Cardiac septum (tissue), 1 donor: ENCODE data around the gene MSN. TPM values are rescaled to one million over a fixed set of nuclear protein-coding genes. Genes with fewer than 3 reads are reported as not detected.

Experiments used
- DNase-seq: peaks from one replicate; pipeline ENCODE4 v3.0.0-alpha.2; 2020; ENCODE audit warnings: low spot score
- intact Hi-C: fragments of 100-400 bp; cut with DNase I; formaldehyde crosslinking; loops from one replicate; pipeline ENCODE4 v1.14.0; 2022
- total RNA-seq: library from RNA; stranded (reverse); fragmentation: NEBNext Ultra II Directional; extraction: Animal tissue kit (Norgen Biotek cat#: 25700); gene quantifications from one replicate; pipeline ENCODE4 v1.2.1, GENCODE V29; 2021
- donor health status: DM: no; HTN: no; CAD: no.

Gene MSN
- total RNA-seq, 1 donor from 2014 or later = 177 TPM

DNA sequence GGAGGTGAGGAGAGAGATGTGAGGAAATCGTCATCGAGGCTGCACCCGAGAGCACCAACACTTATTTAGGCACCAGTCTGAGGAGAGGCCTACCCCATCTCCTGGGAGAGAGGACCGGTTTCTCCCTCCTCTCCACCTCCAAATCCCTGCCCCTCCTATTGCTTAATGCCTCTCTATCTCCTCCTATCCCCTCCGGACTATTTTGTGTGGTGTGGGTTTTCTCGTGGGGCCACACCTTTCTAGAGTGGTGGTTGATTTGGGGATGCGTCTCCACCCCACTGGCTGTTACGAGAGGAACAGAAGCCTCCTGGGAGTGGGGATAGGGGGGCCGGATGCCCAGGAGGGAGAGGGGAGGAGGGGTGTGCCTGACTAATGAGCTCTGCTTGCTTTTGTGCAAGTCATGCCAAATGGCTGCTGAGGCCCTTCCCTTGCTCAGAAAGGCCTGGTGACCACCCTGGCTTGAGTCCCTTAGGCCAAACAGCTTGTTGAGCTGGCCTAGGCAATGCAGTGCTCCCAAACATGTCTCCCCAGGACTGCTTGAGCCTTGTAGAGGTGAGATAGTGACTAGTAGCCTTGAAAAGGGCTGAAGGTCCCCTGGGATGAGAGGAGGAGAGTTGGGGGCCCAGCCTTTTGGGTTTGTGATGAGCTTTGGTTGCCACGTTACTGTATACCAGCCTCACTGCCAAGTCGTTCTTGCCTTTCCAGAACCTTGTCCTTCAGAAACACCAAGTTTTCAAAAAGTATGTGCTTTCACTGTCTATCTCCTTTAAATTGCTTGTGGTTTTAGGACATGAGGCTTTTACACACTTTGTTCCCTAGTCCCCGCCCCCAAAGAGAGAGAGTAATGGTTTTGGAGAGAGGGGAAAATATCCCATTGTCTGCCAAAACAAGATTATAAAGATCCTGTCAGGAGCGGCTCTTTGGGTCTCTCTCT, 1.2 kb downstream of the MSN start:
- intact Hi-C loops = loop anchor here (2.0 kb wide), 2 partner anchors 24 to 72 kb away; no protein-coding TSS in a partner anchor
- peak; percentile 93 for DNase-seq

DNA sequence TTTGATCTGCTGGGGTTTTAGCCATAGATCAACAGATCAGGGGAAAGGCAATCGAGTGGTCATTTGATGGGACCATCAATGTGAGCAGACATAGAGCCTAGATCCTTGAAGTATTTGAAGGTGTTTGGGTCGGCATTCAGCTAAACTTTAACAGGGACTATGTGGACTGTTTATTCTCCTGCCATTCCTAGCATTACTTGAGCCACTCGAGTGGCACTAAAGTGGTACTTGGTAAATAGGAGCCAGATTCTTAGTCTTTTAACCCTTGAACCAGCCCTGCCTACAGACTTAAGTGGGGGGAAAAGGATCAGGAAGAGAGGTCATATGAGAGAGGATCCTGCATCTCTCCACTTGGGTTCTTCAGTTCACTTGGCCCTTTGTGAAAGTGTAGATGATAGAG, 3.8 kb downstream of the MSN start:
- DNase-seq = no peak
- intact Hi-C loops = loop anchor here (5.0 kb wide), 1 partner anchor 36 kb away; no protein-coding TSS in a partner anchor

- DNase-seq = no peak
- intact Hi-C loops = loop anchor here (5.0 kb wide), 1 partner anchor 35 kb away; no protein-coding TSS in a partner anchor
Measured at GRCh38 chrX:65671966-65672365, 4.5 kb downstream of the MSN start.

DNA sequence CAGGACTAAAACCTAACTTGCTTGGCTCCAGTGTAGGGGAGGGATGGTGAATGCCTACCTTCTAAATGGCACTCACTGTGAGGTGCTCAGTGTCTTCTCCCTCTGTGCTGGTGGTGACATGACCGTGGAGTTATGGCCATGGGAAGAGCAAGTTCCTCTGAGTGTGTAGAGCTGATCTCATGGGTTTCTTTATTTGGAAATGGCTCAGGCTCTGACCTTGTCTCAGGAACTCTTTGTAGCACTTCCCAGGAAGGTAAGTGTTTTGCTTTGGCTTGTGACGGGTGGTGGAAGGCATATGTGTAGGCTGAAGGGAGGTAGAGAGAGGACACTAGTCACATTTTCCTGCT, 6.4 kb downstream of the MSN start:
- intact Hi-C loops = loop anchor here (5.0 kb wide), 1 partner anchor 33 kb away; no protein-coding TSS in a partner anchor
- no peak for DNase-seq

GRCh38 chrX:65674204-65674893, 6.9 kb downstream of the MSN start:
- intact Hi-C loops = loop anchor here (5.0 kb wide), 1 partner anchor 33 kb away; no protein-coding TSS in a partner anchor
- DNase-seq = no peak

- intact Hi-C loops = loop anchor here (1.0 kb wide), 1 partner anchor 77 kb away; no protein-coding TSS in a partner anchor
- DNase-seq = no peak
Measured at GRCh38 chrX:65677954-65678469, 10.6 kb downstream of the MSN start.

DNA sequence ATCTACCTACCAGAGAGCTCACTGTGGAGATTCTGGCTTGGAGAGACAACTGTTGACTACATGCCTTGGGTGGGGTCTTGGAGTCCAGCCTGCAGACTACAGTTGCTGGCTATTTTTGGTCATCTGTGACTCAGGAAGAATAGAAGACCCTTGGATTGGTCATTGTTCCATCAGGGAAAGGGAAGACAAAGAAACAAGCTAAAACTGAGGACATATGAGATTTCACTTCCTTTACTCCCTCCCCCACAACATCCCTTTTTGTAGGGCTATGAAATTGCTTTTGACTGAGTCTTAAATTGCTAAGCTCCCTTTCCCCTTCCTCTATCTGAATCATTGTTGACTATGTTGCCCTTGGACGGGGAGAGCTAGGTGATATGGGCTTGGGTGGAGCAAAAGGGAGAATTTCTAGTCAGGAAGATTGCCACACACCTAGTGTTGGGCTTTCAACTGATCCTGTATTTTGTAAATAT, 11.7 kb downstream of the MSN start:
- DNase-seq = no peak
- intact Hi-C loops = loop anchor here (1.0 kb wide), 1 partner anchor 19 kb away; no protein-coding TSS in a partner anchor

DNA sequence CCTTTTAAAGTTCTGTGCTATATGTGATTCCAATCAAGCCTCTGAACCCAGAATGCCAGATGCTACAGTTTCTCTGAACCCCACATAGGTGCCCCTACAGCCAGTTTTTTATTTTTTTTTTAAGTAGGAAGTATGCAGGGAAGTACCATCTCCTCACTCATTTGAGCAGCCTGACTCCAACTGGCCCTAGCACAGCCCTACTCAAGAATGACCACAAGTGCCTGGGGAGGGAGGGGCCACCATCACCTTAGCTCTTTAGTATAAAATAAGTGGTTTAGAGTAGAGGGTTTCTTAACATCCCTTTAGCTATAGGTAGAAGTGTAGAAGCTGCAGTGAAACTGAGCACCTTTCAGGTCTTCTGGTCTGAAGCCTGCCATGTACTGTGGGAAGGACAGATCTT, 14.4 kb downstream of the MSN start:
- DNase-seq = no peak
- intact Hi-C loops = no loop called here

DNA sequence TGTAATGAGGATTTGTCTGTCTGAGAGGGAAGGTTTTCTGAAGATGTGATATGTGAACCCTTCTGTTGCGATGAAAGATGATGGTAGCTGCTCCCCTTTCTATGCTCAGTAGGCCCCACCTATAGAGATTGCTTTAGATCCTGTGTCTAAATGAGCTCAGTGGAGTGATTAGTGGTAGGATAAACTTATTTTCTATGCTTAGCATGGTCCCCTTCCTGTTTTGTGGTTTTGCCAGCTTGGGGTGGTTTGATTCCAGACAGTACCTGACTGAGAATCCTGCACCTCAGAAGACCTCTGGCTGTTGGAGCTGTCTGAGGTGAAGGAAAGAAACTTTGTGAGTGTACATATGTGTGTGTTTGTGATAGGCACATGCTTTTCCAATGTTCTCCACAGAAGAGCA, 17.7 kb downstream of the MSN start:
- intact Hi-C loops = no loop called here
- no peak for DNase-seq

DNA sequence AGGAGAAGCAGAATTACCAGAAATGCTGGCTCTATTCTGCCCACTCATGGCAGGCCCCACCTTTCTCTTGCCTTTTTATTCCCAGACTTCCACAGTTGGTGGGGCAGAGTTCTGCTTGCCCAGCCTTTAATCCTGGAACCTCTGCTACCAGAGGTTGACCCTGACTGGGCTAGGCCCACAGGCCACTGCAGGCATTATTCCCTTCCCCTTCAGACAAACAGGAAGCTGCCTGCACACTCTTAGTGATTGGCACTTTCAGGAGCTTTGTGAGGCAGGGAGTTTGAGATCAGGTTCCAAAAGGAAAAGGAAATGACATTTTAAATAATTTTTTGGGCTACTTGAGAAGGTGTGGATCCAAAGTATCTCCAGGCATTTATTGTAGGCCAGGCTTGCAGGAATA, 18.8 kb downstream of the MSN start:
- no peak for DNase-seq
- intact Hi-C loops = no loop called here

DNA sequence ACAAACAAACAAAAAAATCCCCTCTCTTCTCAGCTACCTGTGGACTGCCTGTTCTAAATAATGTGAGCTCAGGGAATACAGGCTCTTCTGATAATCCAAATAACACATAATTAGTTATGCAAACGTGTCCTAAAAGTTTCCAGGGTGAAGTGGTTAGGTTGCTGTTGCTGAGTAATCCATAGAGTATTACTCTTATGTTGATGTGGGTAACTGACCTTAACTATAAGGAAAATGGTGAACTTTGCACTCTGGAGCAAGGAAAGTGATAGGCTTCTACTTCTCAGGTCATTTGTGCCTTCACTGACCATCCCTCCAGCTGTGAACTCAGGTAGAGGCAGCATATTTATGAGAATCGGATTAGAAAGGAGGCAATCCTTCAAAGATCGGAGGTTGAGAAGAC, 19.9 kb downstream of the MSN start:
- intact Hi-C loops = no loop called here
- DNase-seq = no peak

- DNase-seq = no peak
- intact Hi-C loops = no loop called here
Measured at GRCh38 chrX:65688403-65688871, 21.0 kb downstream of the MSN start.

DNA sequence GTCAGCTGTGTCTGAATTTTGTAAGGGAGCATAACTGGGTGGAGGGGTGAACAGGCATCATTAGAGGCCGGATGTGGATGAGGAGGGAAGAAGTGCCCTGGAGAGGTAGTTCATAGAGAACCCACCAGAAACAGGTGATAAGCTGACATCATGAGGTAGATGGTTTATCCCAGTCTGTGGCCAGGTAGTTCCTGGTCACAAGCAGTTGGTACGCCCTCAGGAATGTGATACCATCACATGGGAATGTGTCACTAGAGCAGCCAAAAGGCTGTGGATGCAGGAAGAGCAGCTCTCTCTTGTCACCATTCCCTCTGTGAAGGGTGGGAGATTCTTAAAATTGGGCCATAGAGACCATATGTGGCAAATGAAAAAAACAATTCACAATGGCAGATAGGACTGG, 21.9 kb downstream of the MSN start:
- DNase-seq = no peak
- intact Hi-C loops = no loop called here

DNA sequence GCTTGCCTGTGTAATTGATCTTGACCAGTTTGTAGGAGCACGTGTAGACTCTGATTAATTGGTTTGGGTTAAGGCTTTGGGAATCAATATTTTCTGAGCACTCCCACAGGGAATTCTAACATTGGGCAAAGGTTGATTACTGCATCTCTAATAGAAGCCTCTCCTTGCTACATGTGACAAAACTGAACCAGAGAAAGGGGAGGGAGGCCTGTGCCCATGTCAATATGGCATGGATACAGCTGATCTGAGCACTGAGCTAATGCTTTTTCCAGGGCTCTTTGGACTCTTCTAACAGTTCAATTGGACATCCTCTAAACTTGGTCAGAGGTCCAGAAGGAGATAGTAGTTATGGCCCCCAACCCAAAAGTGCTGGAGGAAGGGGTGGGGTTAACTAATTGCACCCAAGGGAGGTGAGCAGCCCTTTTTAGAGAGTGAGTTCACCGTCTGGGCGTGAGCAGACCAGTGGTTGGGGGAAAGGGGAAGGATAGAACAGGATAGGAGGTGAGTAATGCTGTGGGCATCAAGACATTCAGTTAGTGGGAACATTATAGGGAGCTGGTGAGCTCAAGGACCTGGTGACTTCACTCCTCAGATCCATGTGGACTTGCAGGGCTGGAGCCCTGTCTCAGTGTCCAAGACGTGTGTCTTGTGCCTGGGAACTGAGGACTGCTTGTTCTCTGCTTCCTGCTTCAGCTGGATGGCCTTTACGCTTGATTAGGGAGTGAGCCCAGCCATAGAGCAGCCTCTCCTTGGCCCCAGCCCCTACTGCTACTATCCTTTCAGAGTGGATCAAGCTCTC, 22.8 kb downstream of the MSN start:
- DNase-seq = no peak
- intact Hi-C loops = no loop called here

DNA sequence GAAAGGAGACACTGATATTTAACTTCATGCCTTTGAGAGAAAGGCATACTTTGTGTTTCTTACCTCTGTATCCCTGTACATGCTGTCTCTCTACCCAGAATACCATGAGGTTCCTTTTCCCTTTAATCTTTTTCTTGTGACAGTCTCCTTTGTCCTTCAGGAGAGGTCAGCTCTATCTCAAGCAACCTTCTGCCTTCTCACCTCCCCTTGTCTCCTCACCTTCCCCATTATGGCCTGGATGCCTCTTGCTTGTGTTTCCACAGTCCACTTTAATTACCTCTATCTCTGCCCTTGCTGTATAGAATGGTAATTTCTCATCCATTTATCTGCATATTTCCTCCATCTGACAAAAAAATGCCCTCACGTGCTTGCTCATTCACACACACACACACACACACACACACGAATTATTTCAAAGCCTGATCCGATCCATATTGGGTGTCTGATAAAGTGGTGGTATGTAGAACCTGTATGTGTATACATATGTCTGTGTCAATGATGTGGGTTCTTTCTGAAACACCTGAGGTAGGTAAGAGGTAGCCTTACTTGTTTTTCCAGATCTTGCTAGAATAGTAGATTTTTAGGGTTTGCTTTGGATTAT, 28.5 kb downstream of the MSN start:
- DNase-seq = no peak
- intact Hi-C loops = no loop called here

DNA sequence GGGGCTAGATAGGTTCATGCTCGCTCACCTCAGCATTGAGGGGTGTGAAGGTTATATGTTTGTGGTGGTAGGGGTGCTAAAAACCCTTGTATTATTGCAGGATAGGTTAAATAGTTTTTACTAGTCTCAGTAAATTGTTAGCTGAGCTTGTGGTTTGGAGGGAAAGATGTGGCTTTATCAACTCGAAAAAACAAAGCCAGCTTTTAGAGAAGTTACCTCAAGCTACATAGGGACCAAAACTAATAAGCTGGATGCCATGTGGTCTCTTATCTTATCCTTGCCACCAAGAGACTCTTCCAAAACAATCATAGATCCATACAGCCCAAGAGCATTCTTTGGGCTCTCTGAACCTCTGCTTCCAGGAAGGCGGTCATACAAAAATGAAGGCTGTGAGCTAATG, 29.2 kb downstream of the MSN start:
- intact Hi-C loops = no loop called here
- DNase-seq = no peak

GRCh38 chrX:65697211-65697641, 29.8 kb downstream of the MSN start:
- intact Hi-C loops = no loop called here
- no peak for DNase-seq

- intact Hi-C loops = loop anchor here (1.0 kb wide), 1 partner anchor 19 kb away; no protein-coding TSS in a partner anchor
- DNase-seq = peak; percentile 86
Measured at GRCh38 chrX:65697915-65698796, 30.7 kb downstream of the MSN start.
